ENCODE measurements around the gene GPR25. TPM values are rescaled to one million over a fixed set of nuclear protein-coding genes. Genes with fewer than 3 reads are reported as not detected.

Gene GPR25
- total and polyA plus RNA-seq, 3 donors from 2014 or later, result 0.87 TPM; not detected in 2

DNA sequence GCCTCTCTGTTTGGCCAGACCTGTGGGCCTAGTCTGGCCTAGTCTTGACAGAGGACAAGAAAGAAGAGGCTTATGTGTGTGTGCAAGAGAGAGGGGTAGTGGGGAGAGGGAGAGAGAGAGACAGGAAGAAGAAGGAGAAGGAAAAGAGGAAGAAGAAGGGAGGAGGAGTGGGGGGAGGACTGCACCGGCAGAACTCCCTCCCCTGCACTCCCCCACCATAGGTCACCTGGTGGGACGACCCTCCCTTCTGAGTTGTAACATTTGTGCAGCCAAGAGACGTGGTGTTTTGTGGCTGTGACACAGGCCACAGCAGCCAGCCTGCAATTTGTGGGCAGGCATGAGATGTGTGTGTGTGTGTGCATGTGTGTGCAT, 26.2 kb downstream of the GPR25 start:
- Histone ChIP-seq H3K4me3 (no peak overlapping the region), H3K36me3 (ENCODE audit: low read depth, missing control alignments) (no peaks in the 10 kb centered on the region), H3K27ac (no peak overlapping the region), H3K27me3 (no peaks in the 10 kb centered on the region), H3K9me3 (no peaks in the 10 kb centered on the region), H3K4me1 (peaks cover 4% of the 10 kb centered on the region)
- DNase-seq, result no peak
- intact Hi-C loops (cut with DNase I; ENCODE audit: low total_unique reads), result no loop called here
- no peak for TF ChIP-seq POLR2A (IDR thresholded peaks at IDR 0.05)
- TF ChIP-seq, protein P1, sequence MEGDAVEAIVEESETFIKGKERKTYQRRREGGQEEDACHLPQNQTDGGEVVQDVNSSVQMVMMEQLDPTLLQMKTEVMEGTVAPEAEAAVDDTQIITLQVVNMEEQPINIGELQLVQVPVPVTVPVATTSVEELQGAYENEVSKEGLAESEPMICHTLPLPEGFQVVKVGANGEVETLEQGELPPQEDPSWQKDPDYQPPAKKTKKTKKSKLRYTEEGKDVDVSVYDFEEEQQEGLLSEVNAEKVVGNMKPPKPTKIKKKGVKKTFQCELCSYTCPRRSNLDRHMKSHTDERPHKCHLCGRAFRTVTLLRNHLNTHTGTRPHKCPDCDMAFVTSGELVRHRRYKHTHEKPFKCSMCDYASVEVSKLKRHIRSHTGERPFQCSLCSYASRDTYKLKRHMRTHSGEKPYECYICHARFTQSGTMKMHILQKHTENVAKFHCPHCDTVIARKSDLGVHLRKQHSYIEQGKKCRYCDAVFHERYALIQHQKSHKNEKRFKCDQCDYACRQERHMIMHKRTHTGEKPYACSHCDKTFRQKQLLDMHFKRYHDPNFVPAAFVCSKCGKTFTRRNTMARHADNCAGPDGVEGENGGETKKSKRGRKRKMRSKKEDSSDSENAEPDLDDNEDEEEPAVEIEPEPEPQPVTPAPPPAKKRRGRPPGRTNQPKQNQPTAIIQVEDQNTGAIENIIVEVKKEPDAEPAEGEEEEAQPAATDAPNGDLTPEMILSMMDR (IDR thresholded peaks at IDR 0.05), result no peak
- 46 to 66% methylated on average over 3 of the region's 3 CpGs for WGBS, 2 donors

DNA sequence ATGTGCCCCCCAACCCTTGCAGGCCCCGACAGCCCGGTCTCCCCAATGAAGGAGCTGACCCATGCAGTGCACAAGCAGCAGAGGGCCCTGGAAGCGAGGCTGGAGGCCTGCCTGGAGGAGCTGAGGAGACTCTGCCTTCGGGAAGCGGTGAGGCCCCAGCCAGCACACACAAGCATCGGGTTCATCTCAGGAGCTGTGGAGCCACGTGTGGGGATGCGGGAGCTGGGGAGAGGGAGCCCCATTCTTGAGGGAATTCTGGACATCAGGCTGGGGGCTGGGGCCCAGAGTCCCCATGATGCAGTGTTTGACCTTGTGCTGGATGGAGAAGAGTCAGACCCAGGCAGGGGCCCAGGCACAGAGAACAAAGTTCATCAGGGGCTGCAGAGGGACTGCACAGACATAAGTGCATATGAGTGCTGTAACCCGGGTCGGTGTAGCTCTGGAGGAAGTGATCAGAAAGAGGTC, 26.7 kb downstream of the GPR25 start:
- 87 to 88% methylated on average over 3 to 10 of the region's 10 CpGs for WGBS, 2 donors
- no peak for TF ChIP-seq POLR2A (IDR thresholded peaks at IDR 0.05)
- TF ChIP-seq, protein P1 (IDR thresholded peaks at IDR 0.05), result no peak
- Histone ChIP-seq H3K27ac (no peak overlapping the region), H3K4me1 (peaks cover 2% of the 10 kb centered on the region), H3K36me3 (ENCODE audit: low read depth, missing control alignments) (no peaks in the 10 kb centered on the region), H3K9me3 (no peaks in the 10 kb centered on the region), H3K27me3 (no peaks in the 10 kb centered on the region), H3K4me3 (no peak overlapping the region)
- intact Hi-C loops (cut with DNase I; ENCODE audit: low total_unique reads), result no loop called here
- no peak for DNase-seq

DNA sequence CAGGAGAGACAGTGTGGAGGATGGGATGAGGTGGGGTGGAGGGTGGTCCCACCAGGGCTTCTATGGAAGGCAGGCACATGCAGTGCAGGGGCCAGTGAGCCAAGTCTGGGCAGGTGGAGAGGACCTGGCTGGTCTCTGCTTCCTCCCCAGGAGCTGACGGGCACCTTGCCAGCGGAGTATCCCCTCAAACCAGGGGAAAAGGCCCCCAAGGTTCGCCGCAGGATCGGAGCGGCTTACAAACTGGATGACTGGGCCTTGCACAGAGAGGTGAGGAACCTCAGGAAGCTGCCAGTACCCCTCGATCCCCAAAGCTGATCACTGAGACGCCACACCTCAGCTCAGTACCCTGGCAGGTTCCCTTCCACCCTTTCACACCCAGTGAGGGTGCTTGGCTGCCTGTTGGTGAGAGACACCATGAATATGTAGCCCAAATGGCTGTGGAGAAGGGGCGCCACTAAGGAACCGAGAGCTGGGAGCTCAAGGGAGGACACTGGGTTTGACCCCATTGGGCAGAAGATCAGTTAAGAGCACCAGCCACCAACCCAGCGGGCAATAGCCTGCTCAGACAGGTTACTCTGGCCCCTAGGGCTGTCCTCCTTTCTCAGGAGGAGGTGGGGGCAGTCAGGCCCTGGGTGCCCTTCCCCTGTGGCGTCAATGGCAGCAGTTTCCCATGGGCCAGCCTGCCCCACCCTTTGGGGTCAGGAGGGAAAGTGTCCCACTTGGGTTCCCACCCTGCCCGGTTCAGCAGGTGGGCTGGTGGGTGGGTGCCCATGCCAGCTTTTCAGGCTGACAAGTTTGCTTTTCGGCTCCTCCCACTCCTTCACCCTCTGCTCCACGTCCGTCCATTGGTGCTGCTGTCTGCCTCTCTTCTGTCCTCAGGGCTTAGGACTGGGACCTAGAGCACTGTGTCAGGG, 27.4 kb downstream of the GPR25 start:
- Histone ChIP-seq H3K36me3 (ENCODE audit: low read depth, missing control alignments) (no peaks in the 10 kb centered on the region), H3K4me3 (no peak overlapping the region), H3K9me3 (no peaks in the 10 kb centered on the region), H3K27ac (no peak overlapping the region), H3K4me1 (peaks cover 2% of the 10 kb centered on the region), H3K27me3 (no peaks in the 10 kb centered on the region)
- intact Hi-C loops (cut with DNase I; ENCODE audit: low total_unique reads), result no loop called here
- 92 to 95% methylated on average over 14 to 15 of the region's 16 CpGs for WGBS, 2 donors
- TF ChIP-seq POLR2A (IDR thresholded peaks at IDR 0.05), result no peak
- TF ChIP-seq, protein P1 (IDR thresholded peaks at IDR 0.05), result no peak
- DNase-seq, result no peak

DNA sequence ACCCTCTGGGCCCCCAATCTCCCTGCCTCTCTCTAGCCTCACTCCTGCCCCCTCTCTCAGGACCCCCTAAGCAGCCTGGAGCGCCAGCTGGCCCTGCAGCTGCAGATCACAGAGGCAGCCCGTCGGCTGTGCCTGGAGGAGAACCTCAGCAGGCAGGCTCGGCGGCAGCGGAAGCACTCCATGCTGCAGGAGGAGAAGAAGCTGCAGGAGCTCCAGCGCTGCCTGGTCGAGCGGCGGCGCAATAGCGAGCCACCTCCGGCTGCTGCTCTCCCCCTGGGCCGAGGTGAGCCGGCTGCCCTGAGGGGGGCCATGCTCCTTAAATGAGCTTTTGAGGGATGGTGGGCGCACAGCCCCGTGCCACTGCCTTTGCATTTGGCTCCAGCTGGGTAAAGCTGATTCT, 28.1 kb downstream of the GPR25 start:
- WGBS, 2 donors, result 92 to 93% methylated on average over 10 to 17 of the region's 17 CpGs
- Histone ChIP-seq H3K27me3 (no peaks in the 10 kb centered on the region), H3K36me3 (ENCODE audit: low read depth, missing control alignments) (no peaks in the 10 kb centered on the region), H3K4me3 (no peak overlapping the region), H3K27ac (no peak overlapping the region), H3K9me3 (no peaks in the 10 kb centered on the region), H3K4me1 (peaks cover 9% of the 10 kb centered on the region)
- DNase-seq, result no peak
- no peak for TF ChIP-seq POLR2A (IDR thresholded peaks at IDR 0.05)
- TF ChIP-seq, protein P1 (IDR thresholded peaks at IDR 0.05), result no peak
- intact Hi-C loops (cut with DNase I; ENCODE audit: low total_unique reads), result no loop called here

All from testis (tissue), 3 donors.